ENCODE data around the gene ANKS1B.
"Not testable (repeated sequence)": the region's sequence is repeated elsewhere in the genome, so short reads cannot be mapped to it uniquely, and the experiment has no call there.

The ANKS1B gene

GRCh38 chr12:99752740-99753139 lies 232.0 kb downstream of the ANKS1B start:
- DNase-seq = no peak

GRCh38 chr12:99746538-99746937 lies 238.2 kb downstream of the ANKS1B start:
- no peak for DNase-seq

GRCh38 chr12:99745895-99746294 lies 238.8 kb downstream of the ANKS1B start:
- no peak for DNase-seq

- no peak for DNase-seq
Measured at GRCh38 chr12:99745121-99745520, 239.6 kb downstream of the ANKS1B start.

GRCh38 chr12:99736760-99737269 lies 247.9 kb downstream of the ANKS1B start:
- no peak for DNase-seq

- DNase-seq = no peak
Measured at GRCh38 chr12:99732131-99732530, 252.6 kb downstream of the ANKS1B start.

- DNase-seq = no peak
Measured at GRCh38 chr12:99722690-99723486, 261.8 kb downstream of the ANKS1B start.

- no peak for DNase-seq
Measured at GRCh38 chr12:99721715-99722275, 262.9 kb downstream of the ANKS1B start.

- not testable (repeated sequence) for DNase-seq
Measured at GRCh38 chr12:99720083-99720465, 264.7 kb downstream of the ANKS1B start.

GRCh38 chr12:99719411-99720082 lies 265.2 kb downstream of the ANKS1B start:
- not testable (repeated sequence) for DNase-seq

- DNase-seq = not testable (repeated sequence)
Measured at GRCh38 chr12:99715841-99716510, 268.8 kb downstream of the ANKS1B start.

GRCh38 chr12:99714921-99715320 lies 269.8 kb downstream of the ANKS1B start:
- not testable (repeated sequence) for DNase-seq

GRCh38 chr12:99713946-99714520 lies 270.7 kb downstream of the ANKS1B start:
- DNase-seq = no peak

GRCh38 chr12:99712281-99712680 lies 272.5 kb downstream of the ANKS1B start:
- DNase-seq = no peak

GRCh38 chr12:99711246-99711645 lies 273.5 kb downstream of the ANKS1B start:
- no peak for DNase-seq

GRCh38 chr12:99709619-99710018 lies 275.1 kb downstream of the ANKS1B start:
- no peak for DNase-seq

GRCh38 chr12:99709116-99709515 lies 275.6 kb downstream of the ANKS1B start:
- DNase-seq = no peak

GRCh38 chr12:99707883-99708282 lies 276.9 kb downstream of the ANKS1B start:
- no peak for DNase-seq

- DNase-seq = no peak
Measured at GRCh38 chr12:99706736-99707473, 277.8 kb downstream of the ANKS1B start.

GRCh38 chr12:99704458-99704857 lies 280.3 kb downstream of the ANKS1B start:
- no peak for DNase-seq

GRCh38 chr12:99704036-99704435 lies 280.7 kb downstream of the ANKS1B start:
- DNase-seq = no peak

GRCh38 chr12:99700032-99700431 lies 284.7 kb downstream of the ANKS1B start:
- no peak for DNase-seq

Measured in GF-D8 (cell line).